ENCODE results near the gene HIC1.

Gene HIC1

DNA sequence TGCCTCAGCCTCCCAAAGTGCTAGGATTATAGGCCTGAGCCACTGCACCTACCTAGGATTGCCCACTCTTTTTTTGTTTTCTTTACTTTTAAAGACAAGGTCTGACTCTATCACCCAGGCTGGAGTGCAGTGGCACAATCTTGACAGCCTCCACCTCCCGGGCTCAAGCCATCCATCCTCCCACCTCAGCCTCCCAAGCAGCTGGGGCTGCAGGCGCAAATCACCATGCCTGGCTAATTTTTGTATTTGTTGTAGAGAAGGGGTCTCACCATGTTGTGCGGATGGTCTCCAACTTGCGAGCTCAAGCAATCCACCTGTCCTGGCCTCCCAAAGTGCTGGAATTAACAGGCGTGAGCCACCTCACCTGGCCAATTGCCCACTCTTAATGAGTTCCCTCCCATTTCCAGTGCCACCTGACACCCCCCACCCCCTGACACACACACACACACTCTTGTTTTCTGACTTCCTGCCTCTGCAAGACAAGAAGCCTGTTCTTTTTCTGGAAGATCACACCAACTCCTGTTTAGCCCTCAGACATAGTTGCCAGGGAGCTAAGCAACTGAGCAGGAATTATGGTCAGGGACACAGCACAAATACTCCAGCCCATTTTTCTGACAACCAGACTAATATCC, 10.5 kb upstream of the HIC1 start:
- DNase-seq (ENCODE audit: low spot score) = no peak

- DNase-seq (ENCODE audit: low spot score) = no peak
Measured at GRCh38 chr17:2047590-2047989, 7.3 kb upstream of the HIC1 start.

- DNase-seq (ENCODE audit: low spot score) = no peak
Measured at GRCh38 chr17:2048805-2049204, 6.1 kb upstream of the HIC1 start.

GRCh38 chr17:2049333-2050299, 5.3 kb upstream of the HIC1 start:
- DNase-seq (ENCODE audit: low spot score) = peak; percentile 95

DNA sequence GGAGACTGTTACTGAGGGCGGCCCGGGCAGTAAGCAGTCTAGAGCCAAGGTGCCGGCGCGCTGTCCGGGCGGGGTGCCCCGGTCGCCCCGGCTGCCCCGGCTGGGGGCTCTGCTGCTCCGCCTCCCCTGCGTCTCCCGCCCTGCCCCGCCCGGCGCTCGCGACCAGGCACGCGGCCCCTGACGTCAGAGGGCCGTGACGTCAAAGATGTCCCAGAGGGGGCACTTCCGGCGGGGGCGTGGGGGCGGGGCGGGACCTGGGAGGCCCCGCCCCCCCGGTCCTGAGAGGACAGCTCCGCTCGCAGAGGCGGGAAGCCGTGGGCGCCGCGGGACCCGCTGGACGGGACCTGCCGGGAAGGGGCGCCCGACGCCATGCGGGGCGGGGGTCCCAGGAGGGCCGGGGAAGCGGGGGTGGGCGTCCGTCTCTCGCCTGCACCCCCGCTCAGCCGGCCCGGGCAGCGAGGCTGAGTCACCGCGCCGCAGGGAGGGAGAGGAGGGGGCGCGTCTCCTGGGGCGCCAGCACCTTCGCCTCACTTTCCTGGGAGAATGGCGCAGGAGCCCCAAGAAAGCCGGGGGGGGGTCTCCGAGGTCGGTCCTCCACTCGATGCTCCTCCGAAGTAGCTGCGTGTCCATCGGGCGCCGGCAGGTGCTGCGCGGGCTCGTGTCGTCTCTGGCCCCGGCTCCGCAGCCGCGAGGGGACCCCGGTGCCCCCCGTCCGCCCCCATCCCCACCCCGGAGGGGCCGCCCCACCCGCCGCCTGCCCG, 4.4 kb upstream of the HIC1 start:
- DNase-seq (ENCODE audit: low spot score) = peak; percentile 76

GRCh38 chr17:2051061-2051932, 3.6 kb upstream of the HIC1 start:
- no peak for DNase-seq (ENCODE audit: low spot score)

GRCh38 chr17:2051933-2052559, 2.9 kb upstream of the HIC1 start:
- no peak for DNase-seq (ENCODE audit: low spot score)

- DNase-seq (ENCODE audit: low spot score) = peak; percentile 75
Measured at GRCh38 chr17:2053380-2054261, 1.3 kb upstream of the HIC1 start.

DNA sequence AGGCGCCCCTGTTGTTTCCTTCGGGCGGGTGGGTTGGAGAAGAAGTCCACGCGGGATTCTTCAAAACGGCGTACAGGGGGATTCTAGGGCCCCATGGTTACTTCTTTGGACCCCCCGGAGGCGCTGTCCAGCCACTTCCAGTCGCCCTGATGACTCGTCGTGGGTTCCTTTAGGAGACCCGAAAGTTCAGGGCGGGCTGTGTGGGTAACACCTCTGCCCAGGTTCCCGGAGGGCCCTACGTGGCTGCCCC, 716 bp upstream of the HIC1 start:
- DNase-seq (ENCODE audit: low spot score) = no peak

DNA sequence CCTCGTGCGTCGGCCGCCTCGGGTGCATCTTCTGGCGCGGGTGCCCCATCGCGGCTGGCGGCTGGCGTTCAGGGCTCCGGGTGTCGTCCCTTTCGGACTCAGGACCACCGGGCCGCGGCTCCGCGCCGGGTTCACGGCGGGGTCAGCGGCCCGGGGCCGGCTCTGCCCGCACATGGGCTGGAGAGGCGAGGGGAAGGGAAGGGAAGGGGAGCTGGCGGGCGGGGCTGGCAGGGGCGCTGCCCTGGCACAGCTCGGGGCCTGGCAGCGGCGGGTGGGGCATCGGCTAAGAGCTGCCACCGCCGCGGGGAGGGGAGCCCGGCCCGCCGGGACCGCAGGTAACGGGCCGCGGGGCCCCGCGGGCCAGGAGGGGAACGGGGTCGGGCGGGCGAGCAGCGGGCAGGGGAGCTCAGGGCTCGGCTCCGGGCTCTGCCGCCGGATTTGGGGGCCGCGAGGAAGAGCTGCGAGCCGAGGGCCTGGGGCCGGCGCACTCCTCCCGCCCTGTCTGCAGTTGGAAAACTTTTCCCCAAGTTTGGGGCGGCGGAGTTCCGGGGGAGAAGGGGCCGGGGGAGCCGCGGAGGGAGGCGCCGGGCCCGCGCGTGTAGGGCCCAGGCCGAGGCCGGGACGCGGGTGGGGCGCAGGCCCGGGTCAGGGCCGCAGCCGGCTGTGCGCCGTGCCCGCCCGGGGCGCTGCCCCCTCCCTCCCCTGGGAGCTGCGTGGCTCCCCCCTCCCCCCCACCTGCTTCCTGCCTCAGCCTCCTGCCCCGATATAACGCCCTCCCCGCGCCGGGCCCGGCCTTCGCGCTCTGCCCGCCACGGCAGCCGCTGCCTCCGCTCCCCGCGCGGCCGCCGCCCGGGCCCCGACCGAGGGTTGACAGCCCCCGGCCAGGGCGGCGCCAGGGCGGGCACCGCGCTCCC, 646 bp downstream of the HIC1 start:
- DNase-seq (ENCODE audit: low spot score) = peak; percentile 72

DNA sequence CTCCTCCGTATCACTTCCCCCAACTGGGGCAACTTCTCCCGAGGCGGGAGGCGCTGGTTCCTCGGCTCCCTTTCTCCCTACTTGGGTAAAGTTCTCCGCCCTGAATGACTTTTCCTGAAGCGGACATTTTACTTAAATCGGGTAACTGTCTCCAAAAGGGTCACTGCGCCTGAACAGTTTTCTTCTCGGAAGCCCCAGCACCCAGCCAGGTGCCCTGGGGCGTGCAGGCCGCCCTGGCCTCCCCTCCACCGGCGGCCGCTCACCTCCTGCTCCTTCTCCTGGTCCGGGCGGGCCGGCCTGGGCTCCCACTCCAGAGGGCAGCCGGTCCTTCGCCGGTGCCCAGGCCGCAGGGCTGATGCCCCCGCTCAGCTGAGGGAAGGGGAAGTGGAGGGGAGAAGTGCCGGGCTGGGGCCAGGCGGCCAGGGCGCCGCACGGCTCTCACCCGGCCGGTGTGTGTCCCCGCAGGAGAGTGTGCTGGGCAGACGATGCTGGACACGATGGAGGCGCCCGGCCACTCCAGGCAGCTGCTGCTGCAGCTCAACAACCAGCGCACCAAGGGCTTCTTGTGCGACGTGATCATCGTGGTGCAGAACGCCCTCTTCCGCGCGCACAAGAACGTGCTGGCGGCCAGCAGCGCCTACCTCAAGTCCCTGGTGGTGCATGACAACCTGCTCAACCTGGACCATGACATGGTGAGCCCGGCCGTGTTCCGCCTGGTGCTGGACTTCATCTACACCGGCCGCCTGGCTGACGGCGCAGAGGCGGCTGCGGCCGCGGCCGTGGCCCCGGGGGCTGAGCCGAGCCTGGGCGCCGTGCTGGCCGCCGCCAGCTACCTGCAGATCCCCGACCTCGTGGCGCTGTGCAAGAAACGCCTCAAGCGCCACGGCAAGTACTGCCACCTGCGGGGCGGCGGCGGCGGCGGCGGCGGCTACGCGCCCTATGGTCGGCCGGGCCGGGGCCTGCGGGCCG, 1.6 kb downstream of the HIC1 start:
- DNase-seq (ENCODE audit: low spot score) = no peak

GRCh38 chr17:2057175-2057759, 2.4 kb downstream of the HIC1 start:
- no peak for DNase-seq (ENCODE audit: low spot score)

DNA sequence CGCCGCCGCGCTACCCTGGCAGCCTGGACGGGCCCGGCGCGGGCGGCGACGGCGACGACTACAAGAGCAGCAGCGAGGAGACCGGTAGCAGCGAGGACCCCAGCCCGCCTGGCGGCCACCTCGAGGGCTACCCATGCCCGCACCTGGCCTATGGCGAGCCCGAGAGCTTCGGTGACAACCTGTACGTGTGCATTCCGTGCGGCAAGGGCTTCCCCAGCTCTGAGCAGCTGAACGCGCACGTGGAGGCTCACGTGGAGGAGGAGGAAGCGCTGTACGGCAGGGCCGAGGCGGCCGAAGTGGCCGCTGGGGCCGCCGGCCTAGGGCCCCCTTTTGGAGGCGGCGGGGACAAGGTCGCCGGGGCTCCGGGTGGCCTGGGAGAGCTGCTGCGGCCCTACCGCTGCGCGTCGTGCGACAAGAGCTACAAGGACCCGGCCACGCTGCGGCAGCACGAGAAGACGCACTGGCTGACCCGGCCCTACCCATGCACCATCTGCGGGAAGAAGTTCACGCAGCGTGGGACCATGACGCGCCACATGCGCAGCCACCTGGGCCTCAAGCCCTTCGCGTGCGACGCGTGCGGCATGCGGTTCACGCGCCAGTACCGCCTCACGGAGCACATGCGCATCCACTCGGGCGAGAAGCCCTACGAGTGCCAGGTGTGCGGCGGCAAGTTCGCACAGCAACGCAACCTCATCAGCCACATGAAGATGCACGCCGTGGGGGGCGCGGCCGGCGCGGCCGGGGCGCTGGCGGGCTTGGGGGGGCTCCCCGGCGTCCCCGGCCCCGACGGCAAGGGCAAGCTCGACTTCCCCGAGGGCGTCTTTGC, 3.1 kb downstream of the HIC1 start:
- no peak for DNase-seq (ENCODE audit: low spot score)

DNA sequence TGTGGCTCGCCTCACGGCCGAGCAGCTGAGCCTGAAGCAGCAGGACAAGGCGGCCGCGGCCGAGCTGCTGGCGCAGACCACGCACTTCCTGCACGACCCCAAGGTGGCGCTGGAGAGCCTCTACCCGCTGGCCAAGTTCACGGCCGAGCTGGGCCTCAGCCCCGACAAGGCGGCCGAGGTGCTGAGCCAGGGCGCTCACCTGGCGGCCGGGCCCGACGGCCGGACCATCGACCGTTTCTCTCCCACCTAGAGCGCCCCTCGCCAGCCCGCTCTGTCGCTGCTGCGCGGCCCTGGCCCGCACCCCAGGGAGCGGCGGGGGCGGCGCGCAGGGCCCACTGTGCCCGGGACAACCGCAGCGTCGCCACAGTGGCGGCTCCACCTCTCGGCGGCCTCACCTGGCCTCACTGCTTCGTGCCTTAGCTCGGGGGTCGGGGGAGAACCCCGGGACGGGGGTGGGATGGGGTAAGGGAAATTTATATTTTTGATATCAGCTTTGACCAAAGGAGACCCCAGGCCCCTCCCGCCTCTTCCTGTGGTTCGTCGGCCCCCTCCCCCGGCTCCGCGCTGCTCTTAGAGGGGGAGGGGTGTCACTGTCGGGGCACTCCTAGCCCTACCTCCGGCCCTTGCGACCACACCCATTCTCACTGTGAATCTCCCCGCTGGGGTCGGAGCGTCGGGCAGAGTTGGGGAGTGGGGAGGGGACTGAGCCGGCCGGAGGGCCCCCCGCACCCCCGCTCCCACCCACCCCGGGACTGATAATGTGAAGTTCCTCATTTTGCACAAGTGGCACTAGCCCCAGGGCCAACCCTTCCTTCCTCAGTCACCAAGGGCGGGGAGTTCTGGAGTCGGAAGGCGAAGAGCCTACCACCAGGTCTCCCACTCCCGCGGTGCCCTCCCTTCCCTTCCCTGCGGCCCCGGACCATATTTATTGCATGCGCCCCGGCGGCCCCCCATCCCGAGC, 4.0 kb downstream of the HIC1 start:
- no peak for DNase-seq (ENCODE audit: low spot score)

GRCh38 chr17:2059547-2060384, 4.9 kb downstream of the HIC1 start:
- no peak for DNase-seq (ENCODE audit: low spot score)
